Uterus (tissue), 2 donors: ENCODE data around the gene USP11.

Source experiments
- CTCF ChIP-seq, 4 experiments: fragments of 200-600 bp in 2 of 4; fragments of 450-650 bp in 2 of 4; sonication (generic) in 2 of 4; IDR thresholded peaks; one replicate each; pipeline ENCODE4 v1.5.1; 2016 to 2019; ENCODE audit warnings: antibody characterized with exemption in 4 of 4, mild to moderate bottlenecking in 2 of 4, moderate library complexity in 1 of 4
- POLR2A ChIP-seq, 2 donors: fragments of 450-650 bp; IDR thresholded peaks; one replicate each; pipeline ENCODE4 v1.6.1; 2016; ENCODE audit warnings: antibody characterized with exemption in 2 of 2, mild to moderate bottlenecking in 1 of 2, moderate library complexity in 1 of 2

- TF ChIP-seq CTCF (IDR thresholded peaks at IDR 0.05) (no peak), POLR2A (IDR thresholded peaks at IDR 0.05) (no peak)
Observed at GRCh38 chrX:47198687-47199080, 34.1 kb upstream of the USP11 start.
